ENCODE measurements around the gene ACVR1B.

Gene ACVR1B

GRCh38 chr12:51951199-51951842, at the start of gene ACVR1B:
Gene ACVR1B (plus strand): TSS chr12:51951699. CDS start chr12:51951744, 45 bp downstream.
- DNase-seq, result peak; percentile 94

- DNase-seq, result no peak
Measured at GRCh38 chr12:51901881-51902280, 49.6 kb upstream of the ACVR1B start.

GRCh38 chr12:51904951-51905470, 46.5 kb upstream of the ACVR1B start:
- no peak for DNase-seq

DNA sequence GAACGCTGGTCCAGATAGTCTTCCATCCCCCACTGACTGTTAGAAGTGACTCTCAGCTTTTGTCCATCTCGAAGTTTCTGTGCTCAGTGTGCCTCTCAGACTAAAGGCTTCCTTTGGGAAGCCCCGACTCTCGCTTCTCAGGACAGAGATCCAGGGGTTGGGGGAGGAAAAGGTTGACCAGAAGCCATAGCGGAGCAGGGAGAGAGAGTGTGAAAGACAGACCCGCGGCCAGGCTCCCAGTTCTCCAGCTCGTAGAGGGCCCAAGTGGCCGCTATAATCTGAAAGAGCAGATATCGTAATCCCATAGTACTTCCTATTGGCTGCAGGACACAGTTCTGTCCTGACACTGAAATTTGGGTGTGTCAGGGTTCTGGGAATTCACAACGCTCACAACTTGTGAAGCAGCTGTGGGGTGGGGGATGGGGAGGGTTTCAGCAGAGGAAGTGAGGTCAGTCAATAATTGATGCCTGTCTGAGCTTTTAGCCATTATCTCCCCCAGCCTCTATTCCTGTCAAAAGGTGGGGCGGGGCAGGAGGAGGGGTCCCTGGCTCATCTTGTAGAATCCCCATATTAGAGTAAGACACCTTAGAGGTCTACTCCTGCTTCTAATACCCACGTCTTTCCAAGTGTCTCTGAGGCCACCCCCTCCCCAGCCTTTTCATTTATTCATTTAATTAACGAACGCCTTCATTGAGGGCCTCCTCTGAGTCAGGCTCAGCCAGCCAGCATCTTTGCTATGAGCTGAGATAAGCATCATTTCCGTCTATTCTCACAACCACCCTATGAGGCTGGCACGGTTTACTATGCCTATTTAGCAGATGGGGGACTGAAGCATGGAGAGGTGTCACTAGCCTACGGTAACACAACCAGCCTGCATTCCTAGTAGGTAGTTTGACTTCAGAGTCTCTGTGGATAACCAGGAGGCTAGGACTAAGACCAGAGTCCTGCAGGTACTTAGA, 45.7 kb upstream of the ACVR1B start:
- DNase-seq, result no peak

DNA sequence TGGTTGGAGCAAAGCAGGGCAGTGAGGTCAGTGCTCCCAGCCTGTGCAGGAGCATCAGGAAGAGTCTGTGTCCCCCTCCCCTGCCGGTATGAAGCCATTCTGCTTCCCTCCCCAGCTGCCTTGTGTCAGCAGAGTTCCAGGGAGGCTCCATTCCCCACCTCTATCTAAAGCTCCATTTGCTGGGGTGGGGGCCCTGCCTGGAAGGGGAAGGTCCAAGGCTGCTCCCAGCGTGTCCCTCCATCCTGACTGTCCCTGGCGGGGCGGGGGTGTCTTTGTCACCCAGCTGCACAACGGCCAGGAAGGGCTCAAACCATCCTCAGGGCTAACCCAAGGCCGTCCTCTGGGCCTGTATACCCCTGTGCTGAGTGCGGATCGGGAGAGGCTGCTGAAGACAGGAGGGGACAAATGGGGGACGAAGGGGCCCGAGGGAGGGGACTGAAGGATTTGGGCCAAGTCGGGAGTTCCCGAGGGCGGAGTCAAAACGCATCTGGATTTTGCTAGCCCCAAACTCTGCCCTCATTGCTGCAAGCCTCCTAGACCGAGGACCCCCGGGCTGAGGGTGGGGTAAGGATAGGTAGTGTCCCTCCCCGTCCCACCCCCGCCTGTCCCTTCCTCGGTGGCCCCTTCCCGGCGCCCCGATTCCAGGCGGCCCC, 44.9 kb upstream of the ACVR1B start:
- no peak for DNase-seq

- no peak for DNase-seq
Measured at GRCh38 chr12:51907083-51907855, 44.2 kb upstream of the ACVR1B start, which contains the start of gene ACVRL1. Gene ACVRL1 (plus strand): TSS chr12:51907504. CDS start chr12:51912475, 4,971 bp downstream.

- no peak for DNase-seq
Measured at GRCh38 chr12:51907856-51908425, 43.6 kb upstream of the ACVR1B start.

DNA sequence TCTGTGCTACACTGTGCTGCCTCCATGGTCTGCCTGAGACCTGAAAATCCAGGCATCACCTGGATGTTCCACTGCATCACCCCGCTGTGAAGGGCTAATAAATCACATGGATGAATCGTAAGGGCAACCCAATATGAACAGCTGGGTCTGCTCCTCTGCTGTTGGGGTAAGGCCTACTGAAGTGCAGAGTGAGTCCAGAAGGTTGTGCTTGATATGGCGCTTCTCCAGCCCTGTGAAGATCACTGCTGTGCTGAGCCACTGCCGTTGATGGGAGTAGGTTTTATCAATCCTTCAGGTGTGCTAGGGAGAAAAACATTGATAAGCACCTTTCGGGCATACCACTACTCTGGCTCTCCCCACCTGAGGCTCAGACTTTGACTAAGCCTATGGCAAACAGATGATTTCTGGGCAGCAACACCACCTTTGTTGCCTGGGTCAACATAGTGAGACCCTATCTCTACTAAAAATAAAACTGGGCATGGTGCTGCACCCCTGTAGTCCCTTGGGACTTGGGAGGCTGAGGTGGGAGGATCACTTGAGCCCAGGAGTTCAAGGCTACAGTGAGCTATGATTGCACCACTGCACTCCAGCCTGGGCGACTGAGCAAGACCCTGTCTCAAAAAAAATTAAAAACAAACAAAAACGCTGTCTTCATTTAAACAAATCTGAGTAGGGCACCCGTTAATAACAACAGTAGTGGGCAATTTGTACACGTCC, 42.5 kb upstream of the ACVR1B start:
- no peak for DNase-seq

DNA sequence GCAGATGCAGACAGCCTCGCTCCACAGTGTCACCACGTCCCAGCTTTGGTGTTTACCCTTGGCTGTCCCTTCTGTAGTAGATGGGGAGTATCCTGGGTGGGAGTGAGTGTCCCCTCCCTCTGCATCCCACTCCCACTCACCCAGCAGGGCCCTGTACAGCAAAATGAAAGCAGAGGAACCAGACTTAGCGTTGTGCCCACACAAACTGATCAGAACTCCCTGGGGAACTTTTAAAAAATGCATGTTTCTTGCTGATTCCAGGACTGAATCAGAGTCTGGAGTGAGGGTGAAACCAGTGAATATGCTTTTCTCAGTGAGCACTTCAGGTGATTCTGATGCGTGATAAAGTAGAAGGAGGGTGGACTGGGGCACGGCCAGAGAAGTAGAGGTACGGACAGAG, 41.3 kb upstream of the ACVR1B start:
- DNase-seq, result no peak

DNA sequence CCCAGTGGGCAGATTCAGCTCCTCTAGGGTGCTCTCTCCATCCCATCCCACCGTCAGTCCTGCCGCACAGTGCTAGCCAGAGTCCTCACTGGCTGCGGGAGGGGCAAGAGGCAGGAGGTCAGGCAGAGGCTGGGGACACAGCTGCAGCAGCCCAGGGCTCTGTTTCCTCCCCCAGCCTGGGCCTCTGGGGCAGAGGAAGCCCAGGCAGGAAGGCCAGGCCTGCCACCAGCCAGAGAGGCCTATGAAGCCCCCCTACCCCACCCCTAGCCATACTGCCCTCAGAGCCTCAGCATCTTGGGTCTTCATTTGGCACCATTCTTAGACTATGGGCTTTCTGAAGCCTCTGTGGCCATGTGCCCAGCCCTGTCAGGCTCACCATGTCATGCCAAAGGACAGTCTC, 40.8 kb upstream of the ACVR1B start:
- DNase-seq, result no peak

- no peak for DNase-seq
Measured at GRCh38 chr12:51911307-51911706, 40.2 kb upstream of the ACVR1B start.

DNA sequence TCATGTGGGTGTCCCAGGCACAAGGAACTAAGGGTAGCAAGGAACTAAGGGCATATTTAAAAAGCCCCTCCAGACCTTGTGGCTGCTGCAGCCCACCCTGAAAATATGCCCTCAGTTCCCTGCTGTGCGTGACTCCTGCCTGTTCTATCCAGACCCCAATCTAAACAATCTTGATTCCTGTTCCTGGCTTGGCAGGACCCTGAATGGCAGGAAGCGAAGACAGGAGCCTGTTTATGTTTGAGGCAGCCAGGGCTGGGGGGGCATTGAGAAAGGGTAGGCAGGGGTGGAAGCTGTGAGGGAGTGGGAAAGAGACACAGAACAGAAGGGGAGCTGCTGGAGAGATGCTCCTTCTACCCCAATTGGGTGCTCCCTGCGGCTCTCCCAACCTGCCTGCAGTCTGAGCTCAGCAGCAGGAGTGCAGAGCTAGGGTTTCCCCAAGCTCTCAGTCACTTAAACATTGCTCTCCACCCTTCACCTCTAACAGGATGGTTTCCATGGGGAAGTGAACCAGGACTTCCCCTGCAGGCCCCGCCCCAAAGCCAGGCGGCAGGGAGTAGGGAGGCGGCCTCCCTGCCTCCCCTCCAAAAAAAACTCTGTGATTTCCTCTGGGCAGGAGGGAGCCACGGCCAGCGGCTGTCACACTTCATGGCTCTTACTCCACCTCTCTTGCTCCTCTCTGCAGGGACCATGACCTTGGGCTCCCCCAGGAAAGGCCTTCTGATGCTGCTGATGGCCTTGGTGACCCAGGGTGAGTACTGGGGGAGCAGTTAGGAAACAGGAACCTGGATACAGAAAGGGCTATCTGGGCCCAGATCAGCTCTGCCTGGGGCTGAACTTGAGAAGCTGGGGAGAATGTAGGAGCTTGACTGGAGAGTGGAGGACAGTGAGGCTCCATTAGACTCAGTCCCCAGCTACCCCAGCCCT, 39.4 kb upstream of the ACVR1B start:
- no peak for DNase-seq

- DNase-seq, result no peak
Measured at GRCh38 chr12:51913071-51914033, 38.1 kb upstream of the ACVR1B start.

GRCh38 chr12:51914034-51914923, 37.2 kb upstream of the ACVR1B start:
- DNase-seq, result no peak

- no peak for DNase-seq
Measured at GRCh38 chr12:51915003-51915625, 36.4 kb upstream of the ACVR1B start.

- no peak for DNase-seq
Measured at GRCh38 chr12:51915951-51916350, 35.5 kb upstream of the ACVR1B start.

GRCh38 chr12:51917041-51917590, 34.4 kb upstream of the ACVR1B start:
- DNase-seq, result no peak
